ENCODE measurements around the gene STAT3.

GRCh38 chr17:42266918-42267766 is 121.1 kb downstream of the STAT3 start:
- no peak for TF ChIP-seq CTCF (IDR thresholded peaks at IDR 0.05 in 4 of 5, conservative IDR thresholded peaks at IDR 0.05 in 1 of 5)
- TF ChIP-seq POLR2A (IDR thresholded peaks at IDR 0.05) = peak in 1 of 2 donors; percentile 15
